K562 (cell line): Measurements from ENCODE around the gene LTBP4. TPM values are rescaled to one million over a fixed set of nuclear protein-coding genes. Genes with fewer than 3 reads are reported as not detected.
A peak's percentile ranks its signal among the peaks of the same experiment; 100 is the strongest.

ENCODE experiments used
- BRD4 ChIP-seq: fragments of 200-600 bp; sonication (generic); IDR thresholded peaks from 2 replicates; pipeline ENCODE4 v1.6.1; 2017; ENCODE audit warnings: inconsistent platforms
- CREB1 ChIP-seq, 2 experiments: sonication (generic) in 1 of 2; formaldehyde crosslinking in 1 of 2; IDR thresholded peaks; 2 replicates each; pipeline versions ENCODE4 v1.6.1 to v1.8.0; 2012 to 2022; ENCODE audit warnings: inconsistent platforms in 1 of 2, mild to moderate bottlenecking in 1 of 2, missing genetic modification reagents in 1 of 2, moderate library complexity in 1 of 2
- CSDE1 ChIP-seq, 2 experiments: fragments of 450-650 bp; IDR thresholded peaks; 2 replicates each; pipeline ENCODE4 v1.6.1; 2016; ENCODE audit warnings: mild to moderate bottlenecking in 1 of 2
- CTBP1 ChIP-seq: fragments of 450-650 bp; IDR thresholded peaks from 2 replicates; pipeline ENCODE4 v1.6.1; 2016; ENCODE audit warnings: borderline replicate concordance
- FOXA3 ChIP-seq, 2 experiments: fragments of 450-650 bp in 1 of 2; sonication (generic) in 1 of 2; formaldehyde crosslinking; IDR thresholded peaks in 1 of 2; conservative IDR thresholded peaks in 1 of 2; 2 replicates each; pipeline versions ENCODE4 v1.4.0 to v1.8.0; 2020 to 2022; ENCODE audit warnings: mild to moderate bottlenecking in 2 of 2, missing genetic modification reagents in 1 of 2
- KDM4B ChIP-seq, 2 experiments: fragments of 450-650 bp in 1 of 2; sonication (generic) in 1 of 2; IDR thresholded peaks; 2 replicates each; pipeline ENCODE4 v1.6.1; 2016 to 2017; ENCODE audit warnings: borderline replicate concordance in 2 of 2, antibody characterized with exemption in 1 of 2, low read depth in 1 of 2, mild to moderate bottlenecking in 1 of 2
- KDM5B ChIP-seq: fragments of 200-600 bp; sonication (generic); IDR thresholded peaks from 2 replicates; pipeline ENCODE4 v1.6.1; 2012; ENCODE audit warnings: low read depth, mild to moderate bottlenecking, moderate library complexity, low read length, control low read depth, inconsistent platforms; ENCODE audit not compliant: insufficient replicate concordance
- MTA2 ChIP-seq: fragments of 450-650 bp; IDR thresholded peaks from 2 replicates; pipeline ENCODE4 v1.6.1; 2016; ENCODE audit warnings: low read depth
- PML ChIP-seq: IDR thresholded peaks from 2 replicates; pipeline ENCODE4 v1.6.1; 2012; ENCODE audit warnings: low read length, inconsistent platforms
- RBBP5 ChIP-seq: fragments of 200-600 bp; sonication (generic); IDR thresholded peaks from 2 replicates; pipeline ENCODE4 v1.6.1; 2012; ENCODE audit warnings: borderline replicate concordance, mild to moderate bottlenecking, low read length, control low read depth, inconsistent platforms; ENCODE audit not compliant: insufficient read depth, poor library complexity, severe bottlenecking
- ZC3H8 ChIP-seq: fragments of 450-650 bp; IDR thresholded peaks from 2 replicates; pipeline ENCODE4 v1.6.1; 2017
- ZNF354B ChIP-seq: fragments of 250-450 bp; sonication (Bioruptor Pico); IDR thresholded peaks from 2 replicates; pipeline ENCODE4 v1.4.0; 2020
- ZNF408 ChIP-seq: fragments of 250-450 bp; sonication (Bioruptor Pico); IDR thresholded peaks from 2 replicates; pipeline ENCODE4 v1.4.0; 2020; ENCODE audit warnings: low read depth, mild to moderate bottlenecking, moderate library complexity
- polyA plus RNA-seq, 8 experiments: library from polyadenylated mRNA; depleted of rRNA in 4 of 8; stranded (reverse) in 5 of 8; unstranded in 3 of 8; fragments of >200 nt; fragmentation: Nextera tagmentation in 2 of 8; fragmentation: Illumina TruSeq in 1 of 8; extraction: Ambion mirVana in 2 of 8; extraction: Trizol in 1 of 8; gene quantifications; 2 replicates each; pipeline versions ENCODE4 v1.2.1 to v1.2.3, GENCODE V29; 2011 to 2014; ENCODE audit warnings: inconsistent platforms in 1 of 8, missing spikeins in 1 of 8
- total RNA-seq, 7 experiments: library from RNA; depleted of rRNA in 6 of 7; stranded (reverse); fragments of >200 nt in 6 of 7; fragmentation: Illumina TruSeq in 2 of 7; extraction: Trizol in 2 of 7; gene quantifications; 2 replicates each; pipeline versions ENCODE4 v1.2.1 to v1.2.3, GENCODE V29; 2011 to 2021; ENCODE audit warnings: low replicate concordance in 1 of 7
- TF ChIP-seq, protein P1 (sequence below), 2 experiments: fragments of 450-650 bp; formaldehyde crosslinking in 1 of 2; IDR thresholded peaks; 2 replicates each; pipeline versions ENCODE4 v1.4.0 to v1.6.1; 2014 to 2020; ENCODE audit warnings: mild to moderate bottlenecking in 2 of 2, borderline replicate concordance in 1 of 2, low read depth in 1 of 2
- TF ChIP-seq, protein P2 (sequence below): fragments of 450-650 bp; conservative IDR thresholded peaks from 2 replicates; pipeline ENCODE4 v1.6.1; 2016; ENCODE audit warnings: missing genetic modification characterization, low read depth, mild to moderate bottlenecking, missing compliant biosample characterization, moderate library complexity
- TF ChIP-seq, protein P3 (sequence below): fragments of 200-800 bp; sonication (Bioruptor generic); IDR thresholded peaks from 2 replicates; pipeline ENCODE4 v1.6.1; 2017; ENCODE audit warnings: missing genetic modification characterization, missing compliant biosample characterization

Gene LTBP4
- total and polyA plus RNA-seq, 9 of the 15 experiments (the other 6 are each of a cell fraction or from before 2014, with no cell fraction given), result 0.35 to 160 (median 31.6) TPM

DNA sequence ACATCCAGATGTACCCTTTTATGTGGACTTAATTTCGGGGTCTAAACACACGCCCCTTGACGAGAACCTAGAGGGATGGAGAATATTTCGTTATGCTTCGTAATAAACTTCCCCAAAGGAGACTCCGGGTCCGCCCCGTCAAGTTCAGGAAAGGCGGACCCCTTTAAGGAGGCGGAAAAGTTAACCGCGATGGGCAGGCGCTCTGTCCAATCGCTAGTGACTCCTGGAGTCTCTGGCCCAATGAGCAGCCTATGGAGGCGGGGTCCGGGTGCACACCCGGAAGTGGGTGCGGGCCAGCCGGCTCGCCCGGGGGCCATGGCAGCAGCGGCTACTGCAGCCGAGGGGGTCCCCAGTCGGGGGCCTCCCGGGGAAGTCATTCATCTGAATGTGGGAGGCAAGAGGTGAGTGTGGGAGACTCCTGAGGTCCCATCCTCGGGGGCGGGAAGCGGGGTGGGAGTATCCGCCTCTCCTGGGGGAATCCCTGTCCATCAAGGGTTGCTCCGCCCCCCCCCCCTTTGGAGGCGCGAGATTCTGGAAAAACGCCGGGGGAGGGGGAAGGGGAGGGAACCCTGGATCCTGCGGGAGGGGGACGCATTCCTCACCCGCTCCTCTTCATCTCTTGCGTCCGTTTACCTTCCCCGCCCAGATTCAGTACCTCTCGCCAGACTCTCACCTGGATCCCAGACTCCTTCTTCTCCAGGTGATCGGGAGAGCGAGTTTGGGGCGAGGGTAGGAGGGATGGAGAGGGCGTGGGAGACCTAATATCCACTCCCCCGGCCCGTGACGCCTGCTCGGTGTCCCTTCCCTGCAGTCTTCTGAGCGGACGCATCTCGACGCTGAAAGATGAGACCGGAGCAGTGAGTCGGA, 24.4 kb upstream of the LTBP4 start, which contains the start of gene SHKBP1 (continued):
- TF ChIP-seq FOXA3 (CRISPR knock-in tag; conservative IDR thresholded peaks at IDR 0.05 in 1 of 2, IDR thresholded peaks at IDR 0.05 in 1 of 2), result no peak
- no peak for TF ChIP-seq ZC3H8
- TF ChIP-seq PML, result no peak
- no peak for TF ChIP-seq KDM5B
- TF ChIP-seq ZNF408 (CRISPR knock-in tag), result no peak
- TF ChIP-seq ZNF354B, result no peak
- TF ChIP-seq CSDE1 (IDR thresholded peaks at IDR 0.05), result no peak
- TF ChIP-seq, protein P1, sequence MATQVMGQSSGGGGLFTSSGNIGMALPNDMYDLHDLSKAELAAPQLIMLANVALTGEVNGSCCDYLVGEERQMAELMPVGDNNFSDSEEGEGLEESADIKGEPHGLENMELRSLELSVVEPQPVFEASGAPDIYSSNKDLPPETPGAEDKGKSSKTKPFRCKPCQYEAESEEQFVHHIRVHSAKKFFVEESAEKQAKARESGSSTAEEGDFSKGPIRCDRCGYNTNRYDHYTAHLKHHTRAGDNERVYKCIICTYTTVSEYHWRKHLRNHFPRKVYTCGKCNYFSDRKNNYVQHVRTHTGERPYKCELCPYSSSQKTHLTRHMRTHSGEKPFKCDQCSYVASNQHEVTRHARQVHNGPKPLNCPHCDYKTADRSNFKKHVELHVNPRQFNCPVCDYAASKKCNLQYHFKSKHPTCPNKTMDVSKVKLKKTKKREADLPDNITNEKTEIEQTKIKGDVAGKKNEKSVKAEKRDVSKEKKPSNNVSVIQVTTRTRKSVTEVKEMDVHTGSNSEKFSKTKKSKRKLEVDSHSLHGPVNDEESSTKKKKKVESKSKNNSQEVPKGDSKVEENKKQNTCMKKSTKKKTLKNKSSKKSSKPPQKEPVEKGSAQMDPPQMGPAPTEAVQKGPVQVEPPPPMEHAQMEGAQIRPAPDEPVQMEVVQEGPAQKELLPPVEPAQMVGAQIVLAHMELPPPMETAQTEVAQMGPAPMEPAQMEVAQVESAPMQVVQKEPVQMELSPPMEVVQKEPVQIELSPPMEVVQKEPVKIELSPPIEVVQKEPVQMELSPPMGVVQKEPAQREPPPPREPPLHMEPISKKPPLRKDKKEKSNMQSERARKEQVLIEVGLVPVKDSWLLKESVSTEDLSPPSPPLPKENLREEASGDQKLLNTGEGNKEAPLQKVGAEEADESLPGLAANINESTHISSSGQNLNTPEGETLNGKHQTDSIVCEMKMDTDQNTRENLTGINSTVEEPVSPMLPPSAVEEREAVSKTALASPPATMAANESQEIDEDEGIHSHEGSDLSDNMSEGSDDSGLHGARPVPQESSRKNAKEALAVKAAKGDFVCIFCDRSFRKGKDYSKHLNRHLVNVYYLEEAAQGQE (IDR thresholded peaks at IDR 0.05; ENCODE audit: borderline replicate concordance), result no peak
- TF ChIP-seq, protein P1 (CRISPR knock-in tag; IDR thresholded peaks at IDR 0.05; ENCODE audit: low read depth), result 0 out of 2 replicates have a peak, but pooled peaks have one; percentile 29
- TF ChIP-seq, protein P2, sequence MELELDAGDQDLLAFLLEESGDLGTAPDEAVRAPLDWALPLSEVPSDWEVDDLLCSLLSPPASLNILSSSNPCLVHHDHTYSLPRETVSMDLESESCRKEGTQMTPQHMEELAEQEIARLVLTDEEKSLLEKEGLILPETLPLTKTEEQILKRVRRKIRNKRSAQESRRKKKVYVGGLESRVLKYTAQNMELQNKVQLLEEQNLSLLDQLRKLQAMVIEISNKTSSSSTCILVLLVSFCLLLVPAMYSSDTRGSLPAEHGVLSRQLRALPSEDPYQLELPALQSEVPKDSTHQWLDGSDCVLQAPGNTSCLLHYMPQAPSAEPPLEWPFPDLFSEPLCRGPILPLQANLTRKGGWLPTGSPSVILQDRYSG (tag), result no peak
- TF ChIP-seq CTBP1, result 0 out of 2 replicates have a peak, but pooled peaks have one; percentile 21
- peak; percentile 72 for TF ChIP-seq RBBP5
- no peak for TF ChIP-seq BRD4
- TF ChIP-seq KDM4B (IDR thresholded peaks at IDR 0.05; ENCODE audit: borderline replicate concordance in 2 of 2, low read depth in 1 of 2), result peak in 1 of 2 experiments; percentile 56; a peak in 1 of 4 replicates
- TF ChIP-seq MTA2, result no peak
- TF ChIP-seq, protein P3, sequence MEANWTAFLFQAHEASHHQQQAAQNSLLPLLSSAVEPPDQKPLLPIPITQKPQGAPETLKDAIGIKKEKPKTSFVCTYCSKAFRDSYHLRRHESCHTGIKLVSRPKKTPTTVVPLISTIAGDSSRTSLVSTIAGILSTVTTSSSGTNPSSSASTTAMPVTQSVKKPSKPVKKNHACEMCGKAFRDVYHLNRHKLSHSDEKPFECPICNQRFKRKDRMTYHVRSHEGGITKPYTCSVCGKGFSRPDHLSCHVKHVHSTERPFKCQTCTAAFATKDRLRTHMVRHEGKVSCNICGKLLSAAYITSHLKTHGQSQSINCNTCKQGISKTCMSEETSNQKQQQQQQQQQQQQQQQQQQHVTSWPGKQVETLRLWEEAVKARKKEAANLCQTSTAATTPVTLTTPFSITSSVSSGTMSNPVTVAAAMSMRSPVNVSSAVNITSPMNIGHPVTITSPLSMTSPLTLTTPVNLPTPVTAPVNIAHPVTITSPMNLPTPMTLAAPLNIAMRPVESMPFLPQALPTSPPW (CRISPR knock-in tag), result peak; percentile 96
- peak; percentile 14; the same call in 1 of the 2 replicates for TF ChIP-seq CREB1 (IDR thresholded peaks at IDR 0.05)
- TF ChIP-seq CREB1 (CRISPR knock-in tag; IDR thresholded peaks at IDR 0.05), result no peak
